HK-2 (cell line): ENCODE data around the gene BCAS1.
"Not testable (repeated sequence)": the region's sequence is repeated elsewhere in the genome, so short reads cannot be mapped to it uniquely, and the experiment has no call there.

Experiments used
- DNase-seq: peaks from one replicate; pipeline ENCODE4 v3.0.0-alpha.2; 2018; ENCODE audit not compliant: unreplicated experiment

The BCAS1 gene

GRCh38 chr20:53942973-53943372, 127.4 kb downstream of the BCAS1 start:
- DNase-seq: no peak

- no peak for DNase-seq
Observed at GRCh38 chr20:53942472-53942816, 128.0 kb downstream of the BCAS1 start.

- DNase-seq: peak; percentile 65
Observed at GRCh38 chr20:53941680-53942471, 128.5 kb downstream of the BCAS1 start.

- peak; percentile 80 for DNase-seq
Observed at GRCh38 chr20:53940907-53941545, 129.4 kb downstream of the BCAS1 start.

GRCh38 chr20:53940360-53940702, 130.1 kb downstream of the BCAS1 start:
- no peak for DNase-seq

GRCh38 chr20:53939572-53940359, 130.6 kb downstream of the BCAS1 start:
- peak; percentile 90 for DNase-seq

- no peak for DNase-seq
Observed at GRCh38 chr20:53939190-53939571, 131.2 kb downstream of the BCAS1 start.

- DNase-seq: no peak
Observed at GRCh38 chr20:53938739-53939138, 131.7 kb downstream of the BCAS1 start.

GRCh38 chr20:53937929-53938367, 132.4 kb downstream of the BCAS1 start:
- no peak for DNase-seq

- no peak for DNase-seq
Observed at GRCh38 chr20:53937339-53937741, 133.1 kb downstream of the BCAS1 start.

GRCh38 chr20:53935344-53936084, 134.9 kb downstream of the BCAS1 start:
- no peak for DNase-seq

GRCh38 chr20:53934421-53935343, 135.7 kb downstream of the BCAS1 start:
- peak; percentile 65 for DNase-seq

- no peak for DNase-seq
Observed at GRCh38 chr20:53933232-53933846, 137.1 kb downstream of the BCAS1 start.

- DNase-seq: not testable (repeated sequence)
Observed at GRCh38 chr20:53932655-53933192, 137.7 kb downstream of the BCAS1 start.

GRCh38 chr20:53931597-53931996, 138.8 kb downstream of the BCAS1 start:
- DNase-seq: no peak

GRCh38 chr20:53930651-53931504, 139.5 kb downstream of the BCAS1 start:
- no peak for DNase-seq

- no peak for DNase-seq
Observed at GRCh38 chr20:53929974-53930650, 140.3 kb downstream of the BCAS1 start.

- DNase-seq: no peak
Observed at GRCh38 chr20:53929399-53929798, 141.0 kb downstream of the BCAS1 start.

GRCh38 chr20:53927990-53928389, 142.4 kb downstream of the BCAS1 start:
- no peak for DNase-seq
